Kidney epithelial cell (primary cell): Measurements from ENCODE around the gene OR10J1. TPM values are rescaled to one million over a fixed set of nuclear protein-coding genes. Genes with fewer than 3 reads are reported as not detected.

Experiments
- DNase-seq: peaks from one replicate; pipeline ENCODE4 v3.0.0-alpha.2; 2010; ENCODE audit warnings: low read depth
- H3K27me3 ChIP-seq: 2 replicates; pipeline ENCODE4 v1.6.0; 2011; ENCODE audit warnings: low read length; ENCODE audit not compliant: control insufficient read depth, insufficient read depth
- H3K36me3 ChIP-seq: 2 replicates; pipeline ENCODE4 v1.5.1; 2011; ENCODE audit warnings: low read length; ENCODE audit not compliant: control insufficient read depth, insufficient read depth
- H3K4me3 ChIP-seq: 2 replicates; pipeline ENCODE4 v1.5.1; 2011; ENCODE audit warnings: low read depth, mild to moderate bottlenecking, control low read depth, low read length
- total RNA-seq: library from RNA; depleted of rRNA; stranded (reverse); fragments of >200 nt; gene quantifications from 2 replicates; pipeline ENCODE4 v1.2.3, GENCODE V29; 2015
- TF ChIP-seq, protein P1 (sequence below): IDR thresholded peaks from 2 replicates; pipeline ENCODE4 v1.5.1; 2011; ENCODE audit warnings: mild to moderate bottlenecking, moderate library complexity, low read length, control low read depth, inconsistent platforms; ENCODE audit not compliant: insufficient read depth, poor library complexity, severe bottlenecking

OR10J1 gene
- total RNA-seq, 1 donor from 2014 or later: not detected

DNA sequence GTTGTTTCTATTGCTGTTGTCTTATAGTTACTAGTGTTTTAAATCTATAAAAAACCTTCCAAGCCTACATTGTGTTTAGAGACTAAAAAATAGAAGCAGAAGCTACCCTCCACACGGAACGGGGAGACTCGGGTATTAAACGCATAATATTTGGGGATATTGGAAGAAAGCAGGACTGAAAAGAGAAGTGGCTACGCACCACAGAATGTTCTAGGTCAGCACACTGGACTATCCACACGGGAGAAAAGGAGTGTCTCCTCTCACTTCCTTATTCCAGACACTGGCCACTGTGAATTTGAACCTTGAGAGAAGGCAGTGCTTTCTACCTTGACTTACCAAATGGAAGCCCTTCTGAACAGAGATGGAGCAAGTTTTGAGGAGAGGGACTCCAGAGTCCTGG, 8.5 kb upstream of the OR10J1 start:
- DNase-seq: no peak
- H3K27me3 ChIP-seq: no peaks in the 10 kb centered on the region
- H3K4me3 ChIP-seq: no peak overlapping the region
- TF ChIP-seq, protein P1, sequence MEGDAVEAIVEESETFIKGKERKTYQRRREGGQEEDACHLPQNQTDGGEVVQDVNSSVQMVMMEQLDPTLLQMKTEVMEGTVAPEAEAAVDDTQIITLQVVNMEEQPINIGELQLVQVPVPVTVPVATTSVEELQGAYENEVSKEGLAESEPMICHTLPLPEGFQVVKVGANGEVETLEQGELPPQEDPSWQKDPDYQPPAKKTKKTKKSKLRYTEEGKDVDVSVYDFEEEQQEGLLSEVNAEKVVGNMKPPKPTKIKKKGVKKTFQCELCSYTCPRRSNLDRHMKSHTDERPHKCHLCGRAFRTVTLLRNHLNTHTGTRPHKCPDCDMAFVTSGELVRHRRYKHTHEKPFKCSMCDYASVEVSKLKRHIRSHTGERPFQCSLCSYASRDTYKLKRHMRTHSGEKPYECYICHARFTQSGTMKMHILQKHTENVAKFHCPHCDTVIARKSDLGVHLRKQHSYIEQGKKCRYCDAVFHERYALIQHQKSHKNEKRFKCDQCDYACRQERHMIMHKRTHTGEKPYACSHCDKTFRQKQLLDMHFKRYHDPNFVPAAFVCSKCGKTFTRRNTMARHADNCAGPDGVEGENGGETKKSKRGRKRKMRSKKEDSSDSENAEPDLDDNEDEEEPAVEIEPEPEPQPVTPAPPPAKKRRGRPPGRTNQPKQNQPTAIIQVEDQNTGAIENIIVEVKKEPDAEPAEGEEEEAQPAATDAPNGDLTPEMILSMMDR: no peak
- no peaks in the 10 kb centered on the region for H3K36me3 ChIP-seq

DNA sequence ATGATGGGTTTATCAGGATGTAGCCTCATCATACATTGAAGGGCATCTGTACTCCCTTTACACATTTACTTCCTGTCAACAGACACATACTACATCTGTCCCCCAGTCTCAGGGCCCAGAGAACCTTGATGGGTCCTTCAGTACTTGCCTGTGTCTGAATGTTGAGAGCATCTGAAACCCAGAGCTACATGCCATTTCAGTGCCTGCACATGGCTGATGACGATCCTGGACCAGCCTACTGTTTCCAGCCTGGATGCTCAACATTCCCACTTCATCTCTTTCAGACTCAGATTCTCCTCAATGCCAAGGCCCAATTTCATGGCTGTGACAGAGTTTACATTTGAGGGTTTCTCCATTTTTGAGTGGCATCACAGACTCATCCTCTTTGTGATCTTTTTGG, 7.6 kb upstream of the OR10J1 start, which contains the start of gene OR10J4:
Gene OR10J4 (plus strand): TSS at position 301 of the 400 bp plus-strand sequence.
- H3K27me3 ChIP-seq: no peaks in the 10 kb centered on the region
- H3K4me3 ChIP-seq: no peak within 1 kb of the TSS
- DNase-seq: no peak
- TF ChIP-seq, protein P1: no peak
- no peaks in the 10 kb centered on the region for H3K36me3 ChIP-seq

DNA sequence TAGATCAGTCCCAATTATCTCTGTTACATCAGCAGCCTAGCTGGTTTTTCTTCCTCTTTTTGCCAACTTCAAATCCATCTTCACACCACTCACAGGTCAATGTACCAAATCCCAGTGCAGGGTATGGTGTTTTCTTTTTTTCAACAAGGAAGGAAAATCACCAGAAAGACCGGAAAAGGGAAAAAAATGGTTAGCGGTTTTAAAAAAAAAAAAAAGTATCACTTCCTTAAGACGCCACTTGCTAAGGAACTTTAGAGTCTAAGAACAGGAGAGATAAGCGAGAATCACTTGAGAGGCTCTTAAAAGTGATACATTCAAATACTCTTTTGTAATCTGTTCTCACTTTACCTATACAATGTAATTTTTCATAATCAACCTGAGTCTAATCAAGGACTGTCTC, 3.1 kb upstream of the OR10J1 start:
- Histone ChIP-seq H3K4me3 (no peak overlapping the region), H3K36me3 (no peaks in the 10 kb centered on the region), H3K27me3 (no peaks in the 10 kb centered on the region)
- DNase-seq: no peak
- TF ChIP-seq, protein P1: no peak

DNA sequence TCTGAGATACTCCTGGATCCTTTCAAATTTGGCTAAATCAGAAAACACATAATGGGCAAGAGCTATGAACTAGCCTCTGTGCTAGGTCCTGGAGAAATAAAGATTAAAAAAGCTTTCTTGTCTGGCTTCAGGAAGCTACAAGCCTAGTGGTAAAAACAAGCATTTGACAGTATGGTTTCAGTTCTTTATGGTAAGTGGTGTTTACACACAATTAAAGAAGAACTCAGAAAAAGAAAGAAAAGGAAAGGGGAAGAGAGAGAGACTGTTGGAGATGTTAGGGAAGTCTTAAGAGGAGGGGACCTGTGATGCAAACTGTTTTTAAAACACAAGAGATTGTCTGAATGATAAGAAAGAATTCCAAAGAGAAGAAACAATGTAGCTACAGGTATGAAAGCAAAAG, 1.8 kb downstream of the OR10J1 start:
- TF ChIP-seq, protein P1: no peak

DNA sequence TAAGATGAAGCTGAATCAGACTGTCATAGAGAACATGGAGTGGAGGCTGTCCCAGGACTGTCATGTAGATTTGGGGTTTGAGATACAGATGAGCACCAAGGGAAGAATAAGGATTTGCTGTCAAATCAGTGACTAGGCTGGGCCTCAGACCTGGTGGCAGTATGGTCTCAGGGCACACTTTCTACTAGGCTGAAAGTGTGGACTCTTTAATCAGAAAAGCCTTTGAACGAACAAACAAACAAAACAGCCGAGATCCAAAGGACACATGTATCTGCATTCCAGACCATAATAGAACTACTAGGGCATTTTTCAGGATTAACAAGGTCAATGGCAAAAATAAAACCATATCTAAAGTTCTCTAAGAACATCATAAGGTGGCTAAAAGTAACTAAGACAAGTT, 2.9 kb downstream of the OR10J1 start:
- Histone ChIP-seq H3K27me3 (no peaks in the 10 kb centered on the region), H3K4me3 (no peak overlapping the region), H3K36me3 (no peaks in the 10 kb centered on the region)
- TF ChIP-seq, protein P1: no peak
- no peak for DNase-seq

More for the DNA sequence above, 1.8 kb downstream of the OR10J1 start:
- DNase-seq: no peak
- no peaks in the 10 kb centered on the region for H3K27me3 ChIP-seq
- H3K4me3 ChIP-seq: no peak overlapping the region
- no peaks in the 10 kb centered on the region for H3K36me3 ChIP-seq

DNA sequence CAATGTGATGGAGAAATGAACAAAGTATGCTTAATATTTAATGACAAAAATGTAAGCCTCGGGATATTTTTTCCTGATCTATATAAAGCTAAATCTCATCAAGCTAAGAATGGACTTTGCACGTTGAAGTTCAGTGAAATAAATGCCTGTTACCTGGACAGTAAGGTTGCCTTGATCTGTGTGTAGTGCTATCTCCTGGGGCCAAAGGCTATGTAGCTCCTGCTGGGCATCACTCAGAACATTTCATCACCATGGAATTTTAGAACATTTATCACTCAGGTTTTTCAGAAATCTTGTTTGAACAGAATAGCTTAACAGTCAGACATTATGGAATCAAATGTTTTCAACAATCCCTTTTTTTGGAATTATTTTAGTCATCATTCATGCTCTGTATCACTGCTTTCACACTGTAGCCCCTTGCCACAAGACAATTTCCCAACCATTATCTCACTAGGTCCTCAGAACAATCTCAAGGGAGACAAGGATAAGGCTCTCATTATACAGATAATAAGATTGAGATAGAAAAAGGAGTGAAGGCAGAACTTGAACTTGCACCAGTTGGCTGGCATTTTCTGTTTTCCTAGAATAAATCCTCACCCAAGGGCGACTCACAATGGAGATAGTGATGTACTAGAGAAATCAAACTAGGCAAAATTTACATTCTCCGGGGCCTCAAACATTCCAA, 3.7 kb downstream of the OR10J1 start:
- no peak for DNase-seq
- TF ChIP-seq, protein P1: no peak
- H3K4me3 ChIP-seq: no peak overlapping the region
- H3K36me3 ChIP-seq: no peaks in the 10 kb centered on the region
- H3K27me3 ChIP-seq: no peaks in the 10 kb centered on the region
